GM21423 (cell line): ENCODE measurements around the gene FAR1.

Experiments used
- ATAC-seq: cut with Tn5 transposase; IDR thresholded peaks from one replicate; pipeline ENCODE4 v1.9.1; 2021; ENCODE audit warnings: mild to moderate bottlenecking, moderate library complexity; ENCODE audit not compliant: unreplicated experiment

The FAR1 gene

GRCh38 chr11:13775471-13775870 lies 107.0 kb downstream of the FAR1 start:
- ATAC-seq: no peak

GRCh38 chr11:13776134-13776815 lies 107.8 kb downstream of the FAR1 start:
- no peak for ATAC-seq

DNA sequence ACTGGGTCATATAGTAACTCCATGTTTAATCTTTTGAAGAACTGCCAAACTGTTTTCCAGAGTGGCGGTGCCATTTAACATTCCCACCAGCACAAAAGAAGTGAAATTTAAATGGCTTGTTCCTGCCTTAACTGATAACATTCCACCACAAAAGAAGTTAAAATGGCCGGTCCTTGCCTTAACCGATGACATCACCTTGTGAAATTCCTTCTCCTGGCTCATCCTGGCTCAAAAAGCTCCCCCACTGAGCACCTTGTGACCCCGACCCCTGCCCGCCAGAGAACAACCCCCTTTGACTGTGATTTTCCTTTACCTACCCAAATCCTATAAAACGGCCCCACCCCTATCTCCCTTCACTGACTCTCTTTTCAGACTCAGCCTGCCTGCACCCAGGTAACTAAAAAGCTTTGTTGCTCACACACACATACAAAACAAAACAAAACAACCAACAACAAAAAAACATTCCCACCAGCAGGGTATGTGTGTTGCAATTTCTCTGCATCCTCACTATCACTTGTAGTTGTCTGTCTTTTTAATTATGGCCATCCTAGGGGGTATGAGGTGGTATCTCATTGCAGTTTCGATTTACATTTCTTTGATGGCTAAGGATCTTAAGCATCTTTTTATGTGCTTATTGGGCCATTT lies 109.0 kb downstream of the FAR1 start:
- no peak for ATAC-seq

DNA sequence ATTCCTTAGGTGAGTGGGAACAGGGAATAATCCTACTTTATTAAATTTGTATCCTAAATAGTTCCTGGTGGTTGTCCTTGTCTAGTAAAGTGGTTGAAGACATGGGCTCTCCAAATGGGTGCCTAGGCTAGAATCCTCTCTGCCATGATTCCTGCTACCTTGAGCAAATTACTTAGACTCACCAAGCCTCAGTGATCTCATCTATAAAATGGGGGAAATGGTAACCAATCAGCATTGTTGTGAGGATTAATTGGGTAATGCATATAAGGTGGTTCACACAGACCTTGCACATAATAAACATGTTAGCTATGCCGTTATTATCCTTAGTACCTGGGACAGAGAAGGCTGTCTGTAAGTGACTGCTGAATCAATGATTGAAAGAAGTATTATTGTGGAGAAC lies 109.9 kb downstream of the FAR1 start:
- ATAC-seq: no peak

GRCh38 chr11:13781153-13781552 lies 112.7 kb downstream of the FAR1 start:
- no peak for ATAC-seq
